Keratinocyte (primary cell): ENCODE measurements around the gene HIP1. TPM values are rescaled to one million over a fixed set of nuclear protein-coding genes. Genes with fewer than 3 reads are reported as not detected.
"Not testable (repeated sequence)": the region's sequence is repeated elsewhere in the genome, so short reads cannot be mapped to it uniquely, and the experiment has no call there.

Experiments
- DNase-seq: peaks from one replicate; pipeline ENCODE4 v3.0.0-alpha.2; 2011; ENCODE audit warnings: low read depth, missing footprints, low spot score
- FAIRE-seq: peaks from 2 replicates; lab custom pipeline; 2011; peaks lifted over from hg19 to GRCh38; lab: Jason Lieb, UNC
- H2AFZ ChIP-seq: 2 replicates; pipeline ENCODE4 v1.6.0; 2012; ENCODE audit warnings: low read length, control low read depth, inconsistent platforms; ENCODE audit not compliant: control insufficient read depth
- H3K27ac ChIP-seq: 2 replicates; pipeline ENCODE4 v1.5.1; 2011; ENCODE audit warnings: low read length; ENCODE audit not compliant: control insufficient read depth, insufficient read depth
- H3K27me3 ChIP-seq: 3 replicates; pipeline ENCODE4 v1.6.0; 2011; ENCODE audit warnings: low read length; ENCODE audit not compliant: control insufficient read depth, insufficient read depth; ENCODE audit errors: extremely low read depth
- H3K36me3 ChIP-seq, 2 experiments: 2 replicates in 1 of 2; 3 replicates in 1 of 2; pipeline ENCODE4 v1.5.1; 2011; ENCODE audit warnings: low read length in 2 of 2, mild to moderate bottlenecking in 1 of 2; ENCODE audit not compliant: control insufficient read depth in 2 of 2, insufficient read depth in 2 of 2; ENCODE audit errors: extremely low read depth in 1 of 2
- H3K4me1 ChIP-seq: 3 replicates; pipeline ENCODE4 v1.5.1; 2011; ENCODE audit warnings: low read length; ENCODE audit not compliant: control insufficient read depth, insufficient read depth; ENCODE audit errors: extremely low read depth
- H3K4me2 ChIP-seq: 3 replicates; pipeline ENCODE4 v1.6.0; 2011; ENCODE audit warnings: low read depth, low read length; ENCODE audit not compliant: control insufficient read depth, insufficient read depth; ENCODE audit errors: extremely low read depth
- H3K4me3 ChIP-seq, 3 experiments: fragments of 200-600 bp in 1 of 3; sonication (generic) in 1 of 3; 2 replicates in 2 of 3; 3 replicates in 1 of 3; pipeline ENCODE4 v1.5.1; 2011 to 2016; ENCODE audit warnings: low read length in 3 of 3, mild to moderate bottlenecking in 3 of 3, control low read depth in 2 of 3, inconsistent platforms in 1 of 3, low read depth in 1 of 3, mixed read lengths in 1 of 3, mixed run types in 1 of 3, moderate library complexity in 1 of 3; ENCODE audit not compliant: control insufficient read depth in 2 of 3, insufficient read depth in 2 of 3; ENCODE audit errors: extremely low read depth in 1 of 3
- H3K79me2 ChIP-seq: 2 replicates; pipeline ENCODE4 v1.6.0; 2012; ENCODE audit warnings: low read length; ENCODE audit not compliant: control insufficient read depth, insufficient read depth
- H3K9ac ChIP-seq: 3 replicates; pipeline ENCODE4 v1.6.0; 2011; ENCODE audit warnings: low read length; ENCODE audit not compliant: control insufficient read depth, insufficient read depth; ENCODE audit errors: extremely low read depth
- H3K9me1 ChIP-seq: 3 replicates; pipeline ENCODE4 v1.6.0; 2011; ENCODE audit warnings: low read length; ENCODE audit not compliant: control insufficient read depth, insufficient read depth; ENCODE audit errors: extremely low read depth
- H3K9me3 ChIP-seq: 2 replicates; pipeline ENCODE4 v1.5.1; 2012; ENCODE audit warnings: low read depth, low read length; ENCODE audit not compliant: control insufficient read depth
- H4K20me1 ChIP-seq: 3 replicates; pipeline ENCODE4 v1.6.0; 2011; ENCODE audit warnings: low read length; ENCODE audit not compliant: control insufficient read depth, insufficient read depth; ENCODE audit errors: extremely low read depth
- EZH2 ChIP-seq: IDR thresholded peaks from one replicate; pipeline ENCODE4 v1.6.1; 2012; ENCODE audit warnings: inconsistent platforms, mild to moderate bottlenecking, low read length, moderate library complexity
- dilution Hi-C: fragments of 300-500 bp; cut with MboI; formaldehyde crosslinking; loops from one replicate; pipeline ENCODE4 v1.7.0; 2020; ENCODE audit warnings: low sequenced_read_pairs; ENCODE audit not compliant: extremely low pct_ligation_motif_present
- polyA plus RNA-seq, 5 experiments: library from polyadenylated mRNA; depleted of rRNA in 3 of 5; stranded (reverse) in 3 of 5; stranded (forward) in 1 of 5; unstranded in 1 of 5; fragments of >200 nt; gene quantifications; 1 replicate in 1 of 5; 2 replicates in 3 of 5; 3 replicates in 1 of 5; pipeline versions ENCODE4 v1.2.1 to v1.2.3, GENCODE V29; 2011 to 2012; ENCODE audit warnings: missing spikeins in 2 of 5, low read depth in 1 of 5, low replicate concordance in 1 of 5
- TF ChIP-seq, protein P1 (sequence below), 3 experiments: IDR thresholded peaks in 1 of 3; conservative IDR thresholded peaks in 1 of 3; optimal IDR thresholded peaks in 1 of 3; 2 replicates in 2 of 3; 3 replicates in 1 of 3; pipeline versions ENCODE3 to v1.5.1; 2011; ENCODE audit warnings: low read length in 3 of 3, mild to moderate bottlenecking in 3 of 3, moderate library complexity in 2 of 3, control low read depth in 1 of 3, inconsistent platforms in 1 of 3; ENCODE audit not compliant: insufficient read depth in 2 of 3; ENCODE audit errors: extremely low read depth in 1 of 3

Gene HIP1
- polyA plus RNA-seq, 1 donor (not counting 4 experiments of a cell fraction or from before 2014, with no cell fraction given), result 5.0 TPM

DNA sequence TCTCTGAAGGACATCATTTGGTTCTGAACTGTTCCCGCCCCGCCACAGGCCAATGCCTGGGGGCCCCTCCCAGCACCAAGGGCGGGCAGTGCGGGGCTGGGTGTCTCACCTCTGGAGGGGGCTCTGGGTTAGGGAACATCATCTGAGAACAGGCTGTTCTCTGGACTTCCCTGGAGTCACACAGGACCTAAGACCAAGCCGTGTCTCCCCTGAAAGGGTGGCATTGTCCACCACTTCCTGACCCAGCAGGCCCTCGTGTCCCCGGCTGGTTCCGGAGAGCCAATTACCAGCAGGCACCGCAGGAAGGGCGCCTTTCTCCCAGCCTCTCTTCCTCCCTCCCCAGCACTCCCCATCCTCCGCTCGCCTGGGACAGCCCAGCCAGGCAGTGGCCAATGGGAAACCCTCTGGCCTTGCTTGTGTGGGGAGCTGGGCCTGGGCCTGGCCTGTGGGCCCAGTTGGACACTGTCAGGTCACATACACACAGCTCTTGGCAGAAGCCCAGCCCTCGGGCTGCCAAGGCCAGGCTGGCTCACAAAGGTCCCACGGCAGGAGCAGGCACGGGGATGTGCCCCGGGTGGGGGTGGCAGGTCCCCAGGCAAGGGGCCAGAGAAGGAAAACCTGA lies 127.1 kb downstream of the HIP1 start:
- no peak overlapping the region for H3K9ac ChIP-seq
- dilution Hi-C loops, result no loop called here
- H2AFZ ChIP-seq, result no peak overlapping the region
- no peaks in the 10 kb centered on the region for H3K36me3 ChIP-seq
- H3K4me1 ChIP-seq, result no peaks in the 10 kb centered on the region
- no peak overlapping the region for H3K4me2 ChIP-seq
- H3K79me2 ChIP-seq, result no peaks in the 10 kb centered on the region
- H3K27me3 ChIP-seq, result no peaks in the 10 kb centered on the region
- H3K4me3 ChIP-seq, result no peak overlapping the region
- no peak for FAIRE-seq
- no peaks in the 10 kb centered on the region for H3K9me3 ChIP-seq
- no peaks in the 10 kb centered on the region for H4K20me1 ChIP-seq
- DNase-seq, result no peak
- TF ChIP-seq, protein P1, sequence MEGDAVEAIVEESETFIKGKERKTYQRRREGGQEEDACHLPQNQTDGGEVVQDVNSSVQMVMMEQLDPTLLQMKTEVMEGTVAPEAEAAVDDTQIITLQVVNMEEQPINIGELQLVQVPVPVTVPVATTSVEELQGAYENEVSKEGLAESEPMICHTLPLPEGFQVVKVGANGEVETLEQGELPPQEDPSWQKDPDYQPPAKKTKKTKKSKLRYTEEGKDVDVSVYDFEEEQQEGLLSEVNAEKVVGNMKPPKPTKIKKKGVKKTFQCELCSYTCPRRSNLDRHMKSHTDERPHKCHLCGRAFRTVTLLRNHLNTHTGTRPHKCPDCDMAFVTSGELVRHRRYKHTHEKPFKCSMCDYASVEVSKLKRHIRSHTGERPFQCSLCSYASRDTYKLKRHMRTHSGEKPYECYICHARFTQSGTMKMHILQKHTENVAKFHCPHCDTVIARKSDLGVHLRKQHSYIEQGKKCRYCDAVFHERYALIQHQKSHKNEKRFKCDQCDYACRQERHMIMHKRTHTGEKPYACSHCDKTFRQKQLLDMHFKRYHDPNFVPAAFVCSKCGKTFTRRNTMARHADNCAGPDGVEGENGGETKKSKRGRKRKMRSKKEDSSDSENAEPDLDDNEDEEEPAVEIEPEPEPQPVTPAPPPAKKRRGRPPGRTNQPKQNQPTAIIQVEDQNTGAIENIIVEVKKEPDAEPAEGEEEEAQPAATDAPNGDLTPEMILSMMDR (optimal IDR thresholded peaks at IDR 0.05 in 1 of 3, IDR thresholded peaks at IDR 0.05 in 1 of 3, conservative IDR thresholded peaks at IDR 0.05 in 1 of 3; ENCODE audit: extremely low read depth in 1 of 3, insufficient read depth in 2 of 3, low read length in 3 of 3), result no peak
- TF ChIP-seq EZH2, result no peak
- no peaks in the 10 kb centered on the region for H3K9me1 ChIP-seq
- H3K27ac ChIP-seq, result no peak overlapping the region

DNA sequence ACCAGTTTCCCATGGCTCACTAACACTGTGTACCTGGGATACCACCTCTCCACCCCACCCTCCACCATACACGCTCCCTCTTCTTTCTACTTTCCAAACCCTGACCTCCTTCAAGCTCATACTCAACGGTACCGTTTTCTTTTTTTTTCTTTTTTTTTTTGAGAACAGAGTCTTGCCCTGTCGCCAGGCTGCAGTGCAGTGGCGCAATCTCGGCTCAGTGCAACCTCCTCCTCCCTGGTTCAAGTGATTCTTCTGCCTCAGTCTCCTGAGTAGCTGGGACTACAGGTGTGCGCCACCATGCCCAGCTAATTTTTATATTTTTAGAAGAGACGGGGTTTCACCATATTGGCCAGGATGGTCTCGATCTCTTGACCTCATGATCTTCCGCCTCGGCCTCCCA lies 129.3 kb downstream of the HIP1 start:
- H3K4me2 ChIP-seq, H3K4me1 ChIP-seq, H3K9me1 ChIP-seq, H2AFZ ChIP-seq, H3K79me2 ChIP-seq, H3K27me3 ChIP-seq, dilution Hi-C loops, H3K9ac ChIP-seq, DNase-seq, FAIRE-seq, H3K9me3 ChIP-seq, H4K20me1 ChIP-seq, H3K27ac ChIP-seq, H3K4me3 ChIP-seq, H3K36me3 ChIP-seq: not testable (repeated sequence)
